Transverse colon (tissue), 4 donors: ENCODE data around the gene ANO4. TPM values are rescaled to one million over a fixed set of nuclear protein-coding genes. Genes with fewer than 3 reads are reported as not detected.

Source experiments
- DNase-seq: peaks from one replicate; pipeline ENCODE4 v3.0.0-alpha.2; 2019
- H3K27ac ChIP-seq, 4 donors: fragments of 200-600 bp; sonication (generic); 2 replicates each; pipeline ENCODE4 v1.5.1; 2016 to 2018; ENCODE audit warnings: inconsistent platforms in 4 of 4
- H3K27me3 ChIP-seq: fragments of 200-600 bp; sonication (generic); 2 replicates; pipeline ENCODE4 v1.5.1; 2017; ENCODE audit warnings: inconsistent platforms
- H3K36me3 ChIP-seq, 4 donors: fragments of 200-600 bp; sonication (generic); 2 replicates each; pipeline ENCODE4 v1.5.1; 2017 to 2019; ENCODE audit warnings: inconsistent platforms in 4 of 4
- H3K4me1 ChIP-seq, 4 donors: fragments of 200-600 bp; sonication (generic); 2 replicates each; pipeline ENCODE4 v1.5.1; 2017 to 2020; ENCODE audit warnings: inconsistent platforms in 4 of 4
- H3K4me3 ChIP-seq, 4 donors: fragments of 200-600 bp; sonication (generic); 1 replicate in 1 of 4; 2 replicates in 3 of 4; pipeline versions ENCODE4 v1.5.1 to v1.6.1; 2017 to 2019; ENCODE audit warnings: inconsistent platforms in 4 of 4
- H3K9me3 ChIP-seq, 2 donors: fragments of 200-600 bp; sonication (generic); 2 replicates each; pipeline ENCODE4 v1.5.1; 2017 to 2019; ENCODE audit warnings: inconsistent platforms in 2 of 2
- EP300 ChIP-seq: sonication (generic); formaldehyde crosslinking; IDR thresholded peaks from one replicate; pipeline ENCODE4 v1.6.1; 2017; ENCODE audit warnings: antibody characterized with exemption, low read depth
- POLR2A ChIP-seq: fragments of 450-650 bp; IDR thresholded peaks from one replicate; pipeline ENCODE4 v1.6.1; 2016; ENCODE audit warnings: antibody characterized with exemption, mild to moderate bottlenecking, moderate library complexity
- POLR2AphosphoS5 ChIP-seq, 3 donors: sonication (generic); formaldehyde crosslinking; IDR thresholded peaks; one replicate each; pipeline ENCODE4 v1.6.1; 2016; ENCODE audit warnings: antibody characterized with exemption in 3 of 3
- WGBS, 2 donors: methylation state at CpG; one replicate each; pipeline ENCODE4 v1.1.5; 2018; ENCODE audit warnings: low coverage in 1 of 2; 5-methylcytosine and 5-hydroxymethylcytosine counted together
- in situ Hi-C, 4 donors: fragments of 200-750 bp; cut with MboI; loops; one replicate each; pipeline versions ENCODE4 v1.15.0 to v1.15.1; 2017; ENCODE audit warnings: low sequenced_read_pairs in 3 of 4, low pct_ligation_motif_present in 1 of 4, low pct_unique_long_range_greater_than_20kb in 1 of 4
- intact Hi-C: fragments of 100-400 bp; cut with DNase I; formaldehyde crosslinking; loops from one replicate; pipeline ENCODE4 v1.15.1; 2023; ENCODE audit warnings: low total_unique reads
- total RNA-seq, 4 donors: library from RNA; depleted of rRNA; stranded (reverse); fragments of >200 nt; gene quantifications; one replicate each; pipeline ENCODE4 v1.1.0, GENCODE V29; 2016
- TF ChIP-seq, protein P1 (sequence below), 5 experiments: fragments of 200-600 bp in 3 of 5; fragments of 450-650 bp in 2 of 5; sonication (generic) in 3 of 5; IDR thresholded peaks; 1 replicate in 2 of 5; 2 replicates in 3 of 5; pipeline ENCODE4 v1.5.1; 2016 to 2017; ENCODE audit warnings: antibody characterized with exemption in 5 of 5, inconsistent platforms in 3 of 5, mild to moderate bottlenecking in 2 of 5, moderate library complexity in 1 of 5

The ANO4 gene
- total RNA-seq, 4 donors from 2014 or later: 0.14 TPM; not detected in 3

DNA sequence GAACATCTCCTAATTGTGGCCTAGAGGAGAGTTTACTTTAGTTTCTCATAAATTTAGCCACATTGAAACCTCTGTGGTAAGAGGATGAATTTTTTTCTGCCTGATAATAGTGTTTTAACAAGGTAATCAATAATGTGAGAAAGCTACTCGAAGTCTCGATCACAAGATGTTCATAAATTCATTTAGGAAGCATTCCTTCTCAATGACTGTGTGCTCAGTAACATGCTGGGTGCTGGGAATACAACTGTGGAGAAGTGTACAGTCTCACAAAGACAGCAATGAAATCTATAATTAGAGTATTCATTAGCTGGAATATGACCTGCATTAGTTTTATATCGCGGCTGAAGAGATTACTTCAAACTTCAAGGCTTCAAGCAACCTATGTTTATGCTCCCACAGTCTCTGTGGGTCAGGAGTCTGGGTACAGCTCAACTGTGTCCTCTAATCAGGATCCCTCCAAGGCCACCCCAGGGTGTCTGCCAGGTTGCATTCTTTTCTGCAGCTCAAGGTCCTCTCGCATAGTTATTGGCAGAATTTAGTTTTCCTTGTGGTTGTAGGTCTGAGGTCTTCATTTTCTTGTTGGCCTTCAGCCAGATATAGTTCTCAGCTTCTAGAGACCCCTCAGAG lies 167.6 kb downstream of the ANO4 start:
- Histone ChIP-seq H3K27ac (no peak overlapping the region), H3K27me3 (no peaks in the 10 kb centered on the region), H3K4me1 (no peaks in the 10 kb centered on the region), H3K9me3 (no peaks in the 10 kb centered on the region), H3K4me3 (no peak overlapping the region), H3K36me3 (no peaks in the 10 kb centered on the region)
- TF ChIP-seq POLR2AphosphoS5 (IDR thresholded peaks at IDR 0.05) (no peak), POLR2A (no peak), EP300 (no peak)
- TF ChIP-seq, protein P1, sequence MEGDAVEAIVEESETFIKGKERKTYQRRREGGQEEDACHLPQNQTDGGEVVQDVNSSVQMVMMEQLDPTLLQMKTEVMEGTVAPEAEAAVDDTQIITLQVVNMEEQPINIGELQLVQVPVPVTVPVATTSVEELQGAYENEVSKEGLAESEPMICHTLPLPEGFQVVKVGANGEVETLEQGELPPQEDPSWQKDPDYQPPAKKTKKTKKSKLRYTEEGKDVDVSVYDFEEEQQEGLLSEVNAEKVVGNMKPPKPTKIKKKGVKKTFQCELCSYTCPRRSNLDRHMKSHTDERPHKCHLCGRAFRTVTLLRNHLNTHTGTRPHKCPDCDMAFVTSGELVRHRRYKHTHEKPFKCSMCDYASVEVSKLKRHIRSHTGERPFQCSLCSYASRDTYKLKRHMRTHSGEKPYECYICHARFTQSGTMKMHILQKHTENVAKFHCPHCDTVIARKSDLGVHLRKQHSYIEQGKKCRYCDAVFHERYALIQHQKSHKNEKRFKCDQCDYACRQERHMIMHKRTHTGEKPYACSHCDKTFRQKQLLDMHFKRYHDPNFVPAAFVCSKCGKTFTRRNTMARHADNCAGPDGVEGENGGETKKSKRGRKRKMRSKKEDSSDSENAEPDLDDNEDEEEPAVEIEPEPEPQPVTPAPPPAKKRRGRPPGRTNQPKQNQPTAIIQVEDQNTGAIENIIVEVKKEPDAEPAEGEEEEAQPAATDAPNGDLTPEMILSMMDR (IDR thresholded peaks at IDR 0.05): no peak
- intact Hi-C loops (no loop called here), in situ Hi-C loops (no loop called here)
- no peak for DNase-seq
- 89% methylated on average over 3 to 5 of the region's 5 CpGs for WGBS, 2 donors

DNA sequence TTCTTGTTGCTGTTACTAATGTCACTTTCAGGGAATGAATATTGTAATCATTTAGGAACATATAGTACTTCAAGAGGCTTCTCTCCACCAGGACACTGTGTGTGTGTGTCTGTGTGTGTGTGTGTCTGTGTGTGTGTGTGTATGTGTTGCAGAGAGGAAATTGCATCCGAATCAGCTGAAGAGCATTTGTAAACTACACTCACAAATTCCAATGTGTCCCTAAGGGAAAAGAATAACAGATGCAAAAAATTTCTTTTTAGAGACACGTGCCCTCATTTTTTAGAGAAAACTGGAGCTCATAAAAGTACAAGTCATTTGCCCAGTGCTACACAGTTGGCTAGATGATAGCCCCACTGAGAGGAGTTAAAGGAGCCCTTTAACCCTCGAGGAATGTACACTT lies 168.8 kb downstream of the ANO4 start:
- WGBS, 2 donors: 58 to 67% methylated on average over 3 of the region's 3 CpGs
- intact Hi-C loops (no loop called here), in situ Hi-C loops (no loop called here)
- Histone ChIP-seq H3K27me3 (no peaks in the 10 kb centered on the region), H3K27ac (no peak overlapping the region), H3K9me3 (no peaks in the 10 kb centered on the region), H3K36me3 (no peaks in the 10 kb centered on the region), H3K4me3 (no peak overlapping the region), H3K4me1 (no peaks in the 10 kb centered on the region)
- DNase-seq: no peak
- TF ChIP-seq POLR2AphosphoS5 (IDR thresholded peaks at IDR 0.05) (no peak), EP300 (no peak), POLR2A (no peak)
- TF ChIP-seq, protein P1 (IDR thresholded peaks at IDR 0.05): no peak

DNA sequence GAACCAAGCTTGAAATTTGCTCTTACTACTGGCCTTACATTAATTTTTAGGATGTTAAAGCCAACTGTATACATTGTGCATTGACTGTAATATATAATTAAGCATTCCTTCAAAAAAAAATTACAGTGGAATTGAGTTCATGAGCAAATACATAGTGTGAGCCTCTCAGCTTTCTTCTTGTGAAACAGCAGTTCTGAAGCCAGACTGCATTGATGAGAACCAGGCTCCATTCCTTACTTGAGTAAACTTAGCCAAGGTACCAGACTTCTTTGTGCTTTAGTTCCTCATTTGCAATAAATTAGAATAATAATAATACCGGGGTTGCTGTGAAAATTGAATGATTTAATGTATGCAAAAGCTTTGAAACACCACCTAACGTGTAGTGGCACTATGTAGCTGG lies 169.5 kb downstream of the ANO4 start:
- Histone ChIP-seq H3K27me3 (no peaks in the 10 kb centered on the region), H3K4me1 (no peaks in the 10 kb centered on the region), H3K36me3 (no peaks in the 10 kb centered on the region), H3K27ac (no peak overlapping the region), H3K4me3 (no peak overlapping the region), H3K9me3 (no peaks in the 10 kb centered on the region)
- intact Hi-C loops (no loop called here), in situ Hi-C loops (no loop called here)
- 30 to 43% methylated on average over 2 of the region's 2 CpGs for WGBS, 2 donors
- no peak for DNase-seq
- TF ChIP-seq, protein P1 (IDR thresholded peaks at IDR 0.05): no peak
- no peak for TF ChIP-seq POLR2AphosphoS5 (IDR thresholded peaks at IDR 0.05)
- TF ChIP-seq POLR2A: no peak
- no peak for TF ChIP-seq EP300

DNA sequence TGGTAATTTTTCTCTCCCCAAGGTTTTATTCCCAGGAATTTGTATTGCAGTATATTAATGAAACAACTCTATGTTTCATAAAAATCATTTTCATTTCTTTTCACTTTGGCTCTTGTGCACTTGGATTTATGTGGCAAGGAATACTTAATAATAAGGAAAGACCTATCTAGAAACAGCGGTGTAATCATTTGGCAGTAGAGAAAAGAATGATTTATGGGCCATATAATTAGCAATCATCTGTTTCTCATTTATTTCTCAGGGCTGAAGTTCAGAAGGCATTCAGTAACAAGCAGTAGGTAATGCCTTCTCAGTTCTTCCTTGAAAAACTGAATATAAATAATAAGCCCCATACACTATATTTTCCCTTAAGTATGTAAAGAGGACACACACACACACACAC lies 172.6 kb downstream of the ANO4 start:
- Histone ChIP-seq H3K4me3 (no peak overlapping the region), H3K27ac (no peak overlapping the region), H3K9me3 (no peaks in the 10 kb centered on the region), H3K36me3 (no peaks in the 10 kb centered on the region), H3K27me3 (no peaks in the 10 kb centered on the region), H3K4me1 (no peaks in the 10 kb centered on the region)
- in situ Hi-C loops (no loop called here), intact Hi-C loops (no loop called here)
- WGBS, 2 donors: 41 to 63% methylated on average over 1 of the region's 1 CpG
- TF ChIP-seq EP300: no peak
- TF ChIP-seq, protein P1 (IDR thresholded peaks at IDR 0.05): no peak
- TF ChIP-seq POLR2A: no peak
- TF ChIP-seq POLR2AphosphoS5 (IDR thresholded peaks at IDR 0.05): no peak
- no peak for DNase-seq
